ENCODE results near the gene TTC7B.

Gene TTC7B

DNA sequence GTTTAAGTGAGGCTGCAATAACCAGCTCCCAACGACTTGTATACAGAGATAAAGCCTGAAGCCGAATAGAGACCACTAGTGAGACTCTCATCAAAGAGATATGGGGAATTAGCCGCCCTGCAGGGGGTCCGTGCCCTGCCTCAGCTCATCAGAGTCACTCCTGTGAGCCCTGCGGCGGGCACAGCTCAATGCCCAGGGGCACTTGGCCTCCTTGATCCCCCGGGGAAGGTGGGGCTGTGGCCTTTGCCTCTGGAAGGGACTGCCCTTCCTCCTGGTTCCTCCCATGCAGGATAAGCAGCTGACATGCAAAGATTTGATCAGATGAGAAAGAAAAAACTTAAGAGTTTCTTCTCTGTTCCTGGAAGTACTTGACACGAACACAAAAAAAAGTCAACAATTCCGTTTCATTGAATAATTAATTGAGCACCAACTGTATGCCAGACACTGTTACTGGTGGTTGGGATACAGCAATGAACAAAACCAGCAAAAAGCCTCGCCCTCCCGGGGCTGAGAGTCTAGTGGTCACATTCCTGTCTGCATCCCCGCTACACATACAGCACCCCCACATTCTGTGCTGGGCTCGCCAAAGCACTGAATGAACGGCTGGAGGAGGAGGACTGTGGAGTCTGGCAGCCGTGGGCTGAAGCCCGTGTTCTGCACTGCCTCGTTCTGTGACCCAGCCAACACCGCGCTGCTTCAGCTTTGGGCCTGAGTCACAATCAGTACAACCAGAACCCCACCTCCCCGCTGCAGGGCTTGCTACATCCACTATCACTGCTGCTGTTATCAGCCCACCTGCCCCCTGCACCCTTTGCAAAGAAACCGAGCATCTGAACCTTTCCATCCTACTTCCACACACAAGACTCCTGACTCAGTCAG, 10.3 kb downstream of the TTC7B start:
- no peak for DNase-seq (ENCODE audit: low read depth)
- no peak overlapping the region for H3K4me3 ChIP-seq (ENCODE audit: low read depth, low read length)
- TF ChIP-seq, protein P1, sequence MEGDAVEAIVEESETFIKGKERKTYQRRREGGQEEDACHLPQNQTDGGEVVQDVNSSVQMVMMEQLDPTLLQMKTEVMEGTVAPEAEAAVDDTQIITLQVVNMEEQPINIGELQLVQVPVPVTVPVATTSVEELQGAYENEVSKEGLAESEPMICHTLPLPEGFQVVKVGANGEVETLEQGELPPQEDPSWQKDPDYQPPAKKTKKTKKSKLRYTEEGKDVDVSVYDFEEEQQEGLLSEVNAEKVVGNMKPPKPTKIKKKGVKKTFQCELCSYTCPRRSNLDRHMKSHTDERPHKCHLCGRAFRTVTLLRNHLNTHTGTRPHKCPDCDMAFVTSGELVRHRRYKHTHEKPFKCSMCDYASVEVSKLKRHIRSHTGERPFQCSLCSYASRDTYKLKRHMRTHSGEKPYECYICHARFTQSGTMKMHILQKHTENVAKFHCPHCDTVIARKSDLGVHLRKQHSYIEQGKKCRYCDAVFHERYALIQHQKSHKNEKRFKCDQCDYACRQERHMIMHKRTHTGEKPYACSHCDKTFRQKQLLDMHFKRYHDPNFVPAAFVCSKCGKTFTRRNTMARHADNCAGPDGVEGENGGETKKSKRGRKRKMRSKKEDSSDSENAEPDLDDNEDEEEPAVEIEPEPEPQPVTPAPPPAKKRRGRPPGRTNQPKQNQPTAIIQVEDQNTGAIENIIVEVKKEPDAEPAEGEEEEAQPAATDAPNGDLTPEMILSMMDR (IDR thresholded peaks at IDR 0.05; ENCODE audit: low read depth, low read length, missing control alignments): no peak

DNA sequence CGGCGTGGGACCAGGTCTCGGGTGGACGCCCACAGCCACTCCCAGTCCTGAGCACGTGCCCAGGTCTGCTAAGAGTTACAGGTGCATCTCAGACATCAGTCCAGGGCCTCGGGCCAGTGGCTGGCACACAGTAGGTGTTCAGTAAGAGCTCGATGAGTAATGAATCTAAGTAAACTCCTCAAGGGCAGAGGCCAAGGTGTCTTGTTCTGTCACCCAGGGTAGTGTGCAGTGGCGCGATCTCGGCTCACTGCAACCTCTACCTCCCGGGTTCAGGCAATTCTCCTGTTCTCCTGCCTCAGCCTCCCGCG, 11.2 kb downstream of the TTC7B start:
- H3K4me3 ChIP-seq (ENCODE audit: low read depth, low read length): no peak overlapping the region
- TF ChIP-seq, protein P1 (IDR thresholded peaks at IDR 0.05; ENCODE audit: low read depth, low read length, missing control alignments): no peak
- no peak for DNase-seq (ENCODE audit: low read depth)

DNA sequence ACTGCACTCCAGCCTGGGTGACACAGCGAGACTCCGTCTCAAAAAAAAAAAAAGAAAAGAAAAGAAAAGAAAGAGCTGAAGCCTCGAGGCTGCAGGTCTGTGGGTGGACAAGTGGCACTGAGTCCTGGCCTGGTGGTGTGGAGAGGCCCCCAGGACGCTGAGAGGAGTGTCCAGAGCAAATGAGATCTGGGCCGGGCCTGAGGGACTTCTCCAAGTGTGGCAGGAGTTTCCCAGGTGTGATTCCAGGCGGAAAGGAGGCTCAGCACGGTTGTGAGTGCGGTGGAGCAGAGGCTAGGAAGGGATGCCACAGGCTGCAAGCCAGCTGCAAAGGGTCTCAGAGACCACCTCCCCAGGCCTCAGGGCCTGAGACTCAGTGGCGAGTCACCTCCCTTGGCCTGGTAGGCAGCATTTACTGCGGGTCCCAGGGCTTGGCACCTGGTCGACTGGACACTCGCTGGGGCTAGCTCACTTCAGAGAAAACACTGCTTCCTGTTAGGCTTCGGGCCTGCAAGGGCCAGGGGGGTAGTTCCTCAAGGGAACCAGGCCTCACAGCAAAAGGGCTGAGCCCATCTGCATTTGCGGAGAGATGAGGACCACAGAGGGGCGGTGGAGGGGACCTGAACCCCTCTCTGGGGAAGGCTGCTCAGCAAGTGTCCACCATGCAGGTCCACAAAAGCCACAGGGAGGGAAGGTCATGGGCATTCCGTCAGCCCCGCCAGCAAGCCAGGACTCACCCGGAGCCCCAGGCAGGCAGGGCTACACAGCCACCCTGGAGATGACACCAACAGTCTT, 11.7 kb downstream of the TTC7B start:
- TF ChIP-seq, protein P1 (IDR thresholded peaks at IDR 0.05; ENCODE audit: low read depth, low read length, missing control alignments): no peak
- DNase-seq (ENCODE audit: low read depth): no peak
- H3K4me3 ChIP-seq (ENCODE audit: low read depth, low read length): no peak overlapping the region

DNA sequence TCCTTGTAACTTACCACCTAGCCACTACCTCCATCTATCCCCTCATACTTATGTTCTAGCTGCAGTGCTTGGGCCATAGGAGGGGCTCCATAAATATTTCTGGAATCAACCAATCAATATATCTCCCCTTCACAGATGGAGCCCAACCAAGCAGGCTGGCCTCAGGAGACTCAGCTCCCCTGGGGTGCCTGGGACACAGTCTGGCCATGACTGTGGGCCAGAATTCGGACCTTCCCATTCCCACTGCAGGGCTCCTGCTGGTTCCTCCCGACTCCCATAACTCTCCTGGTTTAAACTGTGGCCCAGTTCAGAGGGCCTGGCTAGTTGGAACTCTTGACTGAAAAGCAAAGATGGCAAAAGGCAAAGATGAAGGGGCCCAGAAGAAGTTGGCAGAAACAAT, 13.0 kb downstream of the TTC7B start:
- TF ChIP-seq, protein P1 (IDR thresholded peaks at IDR 0.05; ENCODE audit: low read depth, low read length, missing control alignments): no peak
- no peak overlapping the region for H3K4me3 ChIP-seq (ENCODE audit: low read depth, low read length)

DNA sequence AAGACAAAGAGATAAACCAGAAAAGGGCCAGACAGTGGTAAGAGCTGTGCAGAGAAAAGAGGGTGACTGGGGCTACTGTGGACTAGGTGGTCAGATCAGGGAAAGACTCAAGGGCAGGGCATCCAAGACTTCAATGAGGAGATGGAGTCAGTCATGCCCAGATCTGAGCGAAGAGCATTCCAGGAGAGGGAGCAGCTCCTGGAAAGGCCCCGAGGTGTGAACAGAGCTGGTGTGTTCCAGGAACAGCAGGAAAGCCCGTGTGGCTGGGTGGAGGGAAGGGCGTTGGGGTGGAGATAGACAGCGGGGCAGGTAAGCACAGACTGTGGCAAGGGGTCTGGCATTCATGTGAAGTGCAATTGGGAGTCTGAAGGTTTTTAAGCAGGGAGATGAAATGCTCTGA, 16.8 kb downstream of the TTC7B start:
- TF ChIP-seq, protein P1 (IDR thresholded peaks at IDR 0.05; ENCODE audit: low read depth, low read length, missing control alignments): no peak
- no peak overlapping the region for H3K4me3 ChIP-seq (ENCODE audit: low read depth, low read length)
- DNase-seq (ENCODE audit: low read depth): no peak

More for the DNA sequence above, 13.0 kb downstream of the TTC7B start:
- DNase-seq (ENCODE audit: low read depth): no peak

DNA sequence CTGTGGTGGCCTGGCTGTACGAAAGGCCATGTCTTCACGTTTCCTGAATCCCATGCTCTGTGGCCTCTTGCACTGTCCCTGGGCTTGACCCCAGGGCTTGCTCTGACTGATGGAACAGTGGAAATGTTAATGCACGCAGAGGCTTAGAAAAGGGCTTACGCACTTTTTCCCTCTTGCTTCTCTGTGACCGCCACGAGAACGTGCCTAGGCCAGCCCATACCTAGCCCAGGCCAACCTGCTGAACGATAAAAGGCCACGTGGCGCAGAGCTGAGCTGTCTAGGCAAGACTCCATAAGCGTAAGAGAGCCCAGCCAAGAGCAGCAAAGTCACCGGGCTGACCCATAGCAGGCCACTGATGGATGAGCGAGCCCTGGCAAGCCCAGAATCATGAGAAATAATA, 18.3 kb downstream of the TTC7B start:
- TF ChIP-seq, protein P1 (IDR thresholded peaks at IDR 0.05; ENCODE audit: low read depth, low read length, missing control alignments): no peak
- DNase-seq (ENCODE audit: low read depth): no peak
- no peak overlapping the region for H3K4me3 ChIP-seq (ENCODE audit: low read depth, low read length)

Measured in GM12864 (cell line).